Measurements from ENCODE around the gene SLC25A22. TPM values are rescaled to one million over a fixed set of nuclear protein-coding genes. Genes with fewer than 3 reads are reported as not detected.

Gene SLC25A22
- total and polyA plus RNA-seq, 7 donors: 3.8 to 26.4 (median 7.2) TPM

DNA sequence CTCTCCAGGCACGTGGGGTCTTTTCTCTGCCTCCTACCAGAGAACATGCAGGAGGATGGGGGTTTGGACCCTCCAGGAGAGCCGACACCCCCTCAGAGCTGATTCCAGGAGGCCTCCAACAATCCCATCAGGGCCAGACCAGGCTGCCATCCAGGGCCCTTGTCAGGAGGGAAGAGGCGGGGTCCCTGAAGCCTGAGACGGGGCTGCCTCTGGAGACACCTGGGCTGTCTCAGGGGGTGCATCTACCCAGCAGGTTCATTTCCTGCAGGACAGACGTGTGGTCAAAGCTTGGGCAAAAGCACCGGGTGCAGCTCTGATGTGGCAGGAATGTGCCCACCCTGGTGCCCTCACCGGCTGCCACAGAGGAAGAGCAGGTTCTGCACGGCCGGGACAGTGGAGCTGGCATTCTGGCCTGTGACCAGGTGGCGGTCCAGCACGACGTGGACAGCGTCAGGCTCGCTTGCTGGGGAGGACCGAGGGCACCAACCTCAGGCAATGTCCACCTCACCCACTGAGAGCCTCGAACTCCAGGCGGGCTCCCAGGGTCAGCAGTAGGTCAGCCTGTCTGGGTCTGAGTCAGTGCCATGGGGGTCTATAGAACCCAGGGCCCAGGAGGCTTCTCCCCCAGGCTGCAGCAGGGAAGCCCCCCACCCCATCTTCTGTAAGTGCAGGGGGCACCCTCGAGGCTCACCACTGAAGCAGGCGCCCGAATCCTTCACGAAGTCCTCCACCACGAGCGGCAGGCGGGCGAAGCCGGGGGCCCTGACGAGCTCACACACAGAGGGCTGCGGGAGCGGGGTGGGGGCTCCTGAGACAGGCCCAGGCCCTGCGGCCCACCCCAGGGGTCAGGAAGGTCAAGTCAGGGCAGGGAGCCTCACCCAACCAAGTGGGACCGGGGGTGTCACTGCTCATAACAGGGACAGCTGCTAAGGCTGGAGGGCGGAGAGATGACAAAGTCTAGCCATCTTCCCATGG is 27.2 kb downstream of the SLC25A22 start:
- no peaks in the 10 kb centered on the region for H3K27me3 ChIP-seq
- no peak for TF ChIP-seq POLR2A (IDR thresholded peaks at IDR 0.05)
- TF ChIP-seq, protein P1, sequence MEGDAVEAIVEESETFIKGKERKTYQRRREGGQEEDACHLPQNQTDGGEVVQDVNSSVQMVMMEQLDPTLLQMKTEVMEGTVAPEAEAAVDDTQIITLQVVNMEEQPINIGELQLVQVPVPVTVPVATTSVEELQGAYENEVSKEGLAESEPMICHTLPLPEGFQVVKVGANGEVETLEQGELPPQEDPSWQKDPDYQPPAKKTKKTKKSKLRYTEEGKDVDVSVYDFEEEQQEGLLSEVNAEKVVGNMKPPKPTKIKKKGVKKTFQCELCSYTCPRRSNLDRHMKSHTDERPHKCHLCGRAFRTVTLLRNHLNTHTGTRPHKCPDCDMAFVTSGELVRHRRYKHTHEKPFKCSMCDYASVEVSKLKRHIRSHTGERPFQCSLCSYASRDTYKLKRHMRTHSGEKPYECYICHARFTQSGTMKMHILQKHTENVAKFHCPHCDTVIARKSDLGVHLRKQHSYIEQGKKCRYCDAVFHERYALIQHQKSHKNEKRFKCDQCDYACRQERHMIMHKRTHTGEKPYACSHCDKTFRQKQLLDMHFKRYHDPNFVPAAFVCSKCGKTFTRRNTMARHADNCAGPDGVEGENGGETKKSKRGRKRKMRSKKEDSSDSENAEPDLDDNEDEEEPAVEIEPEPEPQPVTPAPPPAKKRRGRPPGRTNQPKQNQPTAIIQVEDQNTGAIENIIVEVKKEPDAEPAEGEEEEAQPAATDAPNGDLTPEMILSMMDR (IDR thresholded peaks at IDR 0.05): no peak
- H3K9me3 ChIP-seq: no peaks in the 10 kb centered on the region
- WGBS, 2 donors: 92 to 94% methylated on average over 32 of the region's 32 CpGs
- peaks cover 0 to 25% (median 17%) of the 10 kb centered on the region in 4 donors for H3K4me1 ChIP-seq
- H3K27ac ChIP-seq: no peak overlapping the region
- DNase-seq: peak; percentile 65
- no peak overlapping the region for H3K4me3 ChIP-seq
- intact Hi-C loops (cut with DNase I): no loop called here
- H3K36me3 ChIP-seq: peaks cover 0 to 63% (median 22%) of the 10 kb centered on the region in 4 donors

DNA sequence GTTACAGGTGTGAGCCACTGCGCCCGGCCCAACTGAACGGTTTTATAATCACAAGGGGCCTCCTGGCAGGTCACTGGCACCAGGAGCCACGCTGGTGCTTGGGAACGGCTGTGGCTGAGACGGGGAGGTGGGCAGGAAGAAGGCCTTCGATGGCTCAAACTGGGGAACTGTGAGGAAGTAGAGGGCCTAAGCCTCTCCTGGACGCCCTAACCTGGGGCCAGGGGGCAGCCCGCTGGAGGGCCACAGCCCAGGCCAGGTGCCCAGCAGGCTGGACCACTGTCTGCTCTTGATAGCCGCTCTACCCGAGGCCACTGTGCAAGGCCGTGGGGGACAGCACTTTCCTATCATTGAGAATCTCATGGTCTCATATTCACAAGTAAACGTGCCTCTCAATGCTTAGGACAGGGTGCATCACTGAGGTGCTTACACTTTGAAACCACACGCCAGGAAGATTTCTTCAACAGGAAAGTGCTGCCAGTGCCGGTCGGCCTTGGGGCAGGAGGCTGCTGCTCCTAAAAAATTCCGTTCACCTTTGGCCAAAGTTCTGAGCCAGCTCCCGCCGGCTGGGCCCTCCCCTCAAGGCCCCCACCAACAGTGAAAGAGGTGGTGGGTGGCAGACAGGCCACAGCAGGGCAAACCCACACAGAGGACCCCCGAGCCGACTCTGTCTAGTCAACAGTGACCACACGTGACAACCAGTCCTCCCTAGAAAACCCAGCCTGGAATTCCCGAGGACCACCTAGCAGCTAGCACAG is 28.0 kb downstream of the SLC25A22 start:
- no peak overlapping the region for H3K27ac ChIP-seq
- 91 to 92% methylated on average over 23 of the region's 23 CpGs for WGBS, 2 donors
- no peaks in the 10 kb centered on the region for H3K9me3 ChIP-seq
- no peaks in the 10 kb centered on the region for H3K27me3 ChIP-seq
- no peak for DNase-seq
- peaks cover 0 to 71% (median 22%) of the 10 kb centered on the region in 4 donors for H3K36me3 ChIP-seq
- no peak overlapping the region for H3K4me3 ChIP-seq
- peaks cover 0 to 17% (median 8%) of the 10 kb centered on the region in 4 donors for H3K4me1 ChIP-seq
- no peak for TF ChIP-seq POLR2AphosphoS5 (IDR thresholded peaks at IDR 0.05)
- TF ChIP-seq, protein P1 (IDR thresholded peaks at IDR 0.05): no peak
- no peak for TF ChIP-seq POLR2A (IDR thresholded peaks at IDR 0.05)
- TF ChIP-seq EP300 (IDR thresholded peaks at IDR 0.05): no peak
- intact Hi-C loops (cut with DNase I): no loop called here

- H3K9me3 ChIP-seq: no peaks in the 10 kb centered on the region
- H3K4me3 ChIP-seq: no peak overlapping the region
- no peak for TF ChIP-seq POLR2A (IDR thresholded peaks at IDR 0.05)
- no peak for TF ChIP-seq EP300 (IDR thresholded peaks at IDR 0.05)
- TF ChIP-seq POLR2AphosphoS5 (IDR thresholded peaks at IDR 0.05): no peak
- TF ChIP-seq, protein P1 (IDR thresholded peaks at IDR 0.05): no peak
- no peaks in the 10 kb centered on the region for H3K4me1 ChIP-seq
- H3K27ac ChIP-seq: no peak overlapping the region
- H3K27me3 ChIP-seq: no peaks in the 10 kb centered on the region
- no peak for DNase-seq
- peaks cover 13 to 80% (median 33%) of the 10 kb centered on the region in 4 donors for H3K36me3 ChIP-seq
- intact Hi-C loops (cut with DNase I): no loop called here
- 96 to 97% methylated on average over 11 of the region's 11 CpGs for WGBS, 2 donors
Measured at GRCh38 chr11:767238-767637, 30.8 kb downstream of the SLC25A22 start.

DNA sequence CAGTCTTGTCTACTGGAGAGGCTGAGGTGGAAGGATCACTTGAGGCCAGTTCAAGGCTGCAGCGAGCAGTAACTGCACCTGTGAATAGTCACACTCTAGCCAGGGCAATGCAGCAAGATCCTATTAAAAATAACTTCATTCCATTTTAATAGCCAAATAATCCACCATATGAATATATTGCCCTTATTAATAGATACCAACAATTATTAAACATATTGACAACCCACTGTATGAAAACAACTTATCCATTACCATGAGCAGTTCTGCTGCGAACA is 31.2 kb downstream of the SLC25A22 start:
- TF ChIP-seq POLR2AphosphoS5 (IDR thresholded peaks at IDR 0.05) (no peak), EP300 (IDR thresholded peaks at IDR 0.05) (no peak), POLR2A (IDR thresholded peaks at IDR 0.05) (no peak)
- TF ChIP-seq, protein P1 (IDR thresholded peaks at IDR 0.05): no peak
- Histone ChIP-seq H3K27ac (no peak overlapping the region), H3K9me3 (no peaks in the 10 kb centered on the region), H3K27me3 (no peaks in the 10 kb centered on the region), H3K4me3 (no peak overlapping the region), H3K4me1 (no peaks in the 10 kb centered on the region), H3K36me3 (peaks cover 13 to 80% (median 31%) of the 10 kb centered on the region in 4 donors)
- no peak for DNase-seq
- 95 to 99% methylated on average over 2 of the region's 2 CpGs for WGBS, 2 donors
- intact Hi-C loops (cut with DNase I): no loop called here
